Effector CD8-positive, alpha-beta T cell (primary cell): Measurements from ENCODE around the gene IFTAP.

Source experiments
- DNase-seq: peaks from one replicate; lab custom pipeline; 2025; lab: John Stamatoyannopoulos, UW

IFTAP gene

DNA sequence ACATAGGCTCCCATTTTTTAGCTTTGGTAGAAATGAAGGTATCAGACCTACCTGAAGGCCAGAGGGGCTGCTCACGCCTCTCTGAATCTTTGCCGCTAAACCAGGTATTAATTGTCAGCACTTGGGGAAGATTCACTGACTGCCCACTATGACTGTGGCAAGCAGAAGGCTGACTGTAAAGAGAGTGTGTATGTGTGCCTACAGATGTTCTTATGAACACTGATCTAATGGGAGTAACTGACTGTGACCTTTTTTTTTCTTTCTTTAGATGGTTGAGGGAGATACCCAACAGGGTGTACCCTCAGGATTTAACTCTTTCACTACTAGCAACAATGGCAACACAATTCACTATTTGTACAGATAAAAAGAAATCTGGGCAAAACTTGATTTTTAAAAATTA, 3.7 kb downstream of the IFTAP start, which contains the start of gene RAG2:
Gene RAG2 (minus strand): TSS at position 186 of the 400 bp plus-strand sequence. CDS start 4,068 bp downstream, outside the sequence.
- DNase-seq = no peak

DNA sequence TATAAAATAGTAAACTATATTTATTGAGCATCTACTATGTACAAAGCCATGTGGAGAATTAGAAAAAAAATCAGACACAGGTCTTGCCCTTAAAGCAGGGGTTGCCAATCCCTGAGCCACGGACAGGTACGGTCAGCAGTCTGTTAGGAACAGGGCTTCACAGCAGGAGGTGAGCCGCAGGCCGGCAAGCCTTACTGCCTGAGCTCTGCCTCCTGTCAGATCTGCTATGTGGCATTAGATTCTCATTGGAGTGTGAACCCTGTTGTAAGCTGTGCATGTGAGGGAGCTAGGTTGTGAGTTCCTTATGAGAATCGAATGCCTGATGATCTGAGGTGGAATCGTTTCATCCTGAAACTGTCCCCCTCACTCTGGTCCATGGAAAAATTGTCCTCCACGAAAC, 5.9 kb downstream of the IFTAP start:
- DNase-seq = no peak

DNA sequence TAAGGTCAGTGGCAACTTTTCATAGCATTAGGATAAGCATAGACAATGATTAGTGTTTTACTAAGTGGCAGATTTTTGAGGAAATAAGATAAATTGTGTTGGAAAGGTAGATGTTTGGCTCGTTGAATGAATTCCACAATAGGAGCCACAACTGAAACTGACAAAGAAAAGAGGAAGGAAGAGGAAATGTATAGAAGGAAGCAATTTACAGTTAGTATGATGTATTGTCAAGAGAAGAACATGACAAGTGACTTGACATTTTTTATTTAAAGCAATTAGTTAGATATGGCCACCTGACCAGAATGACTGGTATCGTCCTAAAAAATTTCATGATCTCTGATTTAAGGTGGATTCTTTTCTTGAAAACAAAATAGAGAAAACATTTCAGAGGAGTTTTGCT, 6.9 kb downstream of the IFTAP start:
- DNase-seq = no peak

DNA sequence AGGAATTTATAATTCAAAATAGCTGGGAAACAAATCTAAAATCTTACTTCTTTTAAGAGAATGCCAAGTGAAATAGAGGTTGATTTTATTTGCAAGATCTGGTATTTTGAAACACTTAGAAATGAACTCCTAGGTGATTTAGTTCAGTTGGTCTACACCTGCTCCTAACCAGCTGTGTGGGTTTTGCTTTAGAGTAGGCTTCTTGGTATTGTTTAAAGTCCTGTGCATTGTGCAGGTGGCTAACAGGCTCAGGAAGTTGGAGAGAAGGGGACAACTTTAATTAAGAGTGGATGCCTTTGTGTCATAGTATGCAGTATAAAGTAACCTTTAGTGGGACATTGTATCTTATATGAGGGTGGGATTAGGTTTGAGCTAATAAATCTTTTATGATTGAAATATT, 7.8 kb downstream of the IFTAP start:
- no peak for DNase-seq

DNA sequence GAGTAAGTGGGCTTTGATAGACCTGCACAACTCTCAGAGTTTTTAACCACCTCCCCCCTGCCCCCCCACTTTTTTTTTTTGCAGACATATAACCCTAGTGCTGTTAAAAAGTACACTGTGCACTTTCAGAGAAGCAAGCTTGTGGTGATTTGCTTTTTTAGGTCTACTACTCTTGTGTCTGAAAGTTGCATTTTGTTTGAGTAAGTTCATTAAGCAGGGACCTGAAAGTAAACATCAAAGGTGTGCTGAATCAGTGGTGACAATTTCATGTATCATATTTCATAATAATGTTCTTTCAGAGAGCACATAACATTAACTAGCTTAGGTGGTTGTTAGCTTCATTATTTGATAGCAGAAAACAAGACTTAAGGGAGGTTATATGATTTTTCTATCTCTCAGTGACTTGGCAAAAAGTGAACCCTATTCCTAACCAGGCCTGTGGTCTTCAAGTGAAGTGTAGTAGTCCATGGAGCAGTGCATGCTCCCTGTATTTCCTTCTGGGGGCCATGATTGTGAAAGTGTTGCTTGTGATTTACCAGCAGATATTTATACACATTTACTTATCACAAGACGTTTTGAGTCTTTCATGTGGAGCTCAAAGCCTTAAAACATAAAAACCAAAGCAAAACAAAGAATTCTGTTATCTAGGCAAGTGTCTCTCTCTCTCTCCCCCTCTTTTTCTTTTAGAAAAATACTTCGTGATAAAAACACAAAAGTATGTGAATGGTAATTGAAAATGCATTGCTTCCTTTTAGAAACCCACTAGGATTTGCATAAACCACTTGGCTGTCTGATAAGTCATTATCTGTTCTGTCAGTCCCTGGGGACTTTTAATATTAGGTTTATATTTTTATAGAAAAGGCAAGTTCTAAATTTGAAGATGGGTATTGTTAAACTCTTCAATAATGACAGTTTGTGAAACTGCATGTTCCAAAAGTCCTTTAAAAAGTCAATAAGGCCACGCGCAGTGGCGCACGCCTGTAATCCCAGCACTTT, 11.2 kb downstream of the IFTAP start:
- DNase-seq = no peak

DNA sequence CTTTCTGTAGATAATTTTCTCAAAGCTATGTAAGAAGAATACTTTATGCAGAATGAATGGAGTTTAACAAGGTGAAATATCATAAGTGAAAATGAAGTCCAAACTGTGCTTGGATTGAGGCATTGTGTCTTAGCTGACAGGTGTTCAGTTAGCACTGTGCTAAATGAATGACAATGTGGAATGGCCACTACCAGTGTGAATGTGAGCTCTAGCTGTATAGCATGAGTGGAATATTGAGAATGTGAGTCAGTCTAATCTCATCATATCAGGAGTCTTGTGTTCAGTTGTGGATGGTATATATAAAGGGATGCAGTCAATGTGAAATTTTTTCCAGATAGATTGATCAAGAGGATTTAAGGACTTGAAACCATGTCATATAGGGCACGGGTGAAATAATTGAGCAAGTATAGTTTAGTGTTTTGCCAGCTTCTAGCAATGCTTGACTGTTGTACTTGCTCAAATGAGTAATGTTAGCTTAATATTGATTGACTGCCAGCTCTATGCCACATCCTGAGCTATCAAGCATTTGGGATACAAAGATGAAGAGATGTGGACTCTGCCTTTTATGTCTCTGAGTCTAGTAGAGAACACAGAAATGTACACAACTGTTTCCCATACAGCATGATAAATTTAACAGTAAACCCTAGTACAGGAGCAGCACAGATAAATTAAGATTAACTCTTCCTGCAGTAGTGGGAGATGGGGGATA, 14.3 kb downstream of the IFTAP start:
- DNase-seq = no peak

DNA sequence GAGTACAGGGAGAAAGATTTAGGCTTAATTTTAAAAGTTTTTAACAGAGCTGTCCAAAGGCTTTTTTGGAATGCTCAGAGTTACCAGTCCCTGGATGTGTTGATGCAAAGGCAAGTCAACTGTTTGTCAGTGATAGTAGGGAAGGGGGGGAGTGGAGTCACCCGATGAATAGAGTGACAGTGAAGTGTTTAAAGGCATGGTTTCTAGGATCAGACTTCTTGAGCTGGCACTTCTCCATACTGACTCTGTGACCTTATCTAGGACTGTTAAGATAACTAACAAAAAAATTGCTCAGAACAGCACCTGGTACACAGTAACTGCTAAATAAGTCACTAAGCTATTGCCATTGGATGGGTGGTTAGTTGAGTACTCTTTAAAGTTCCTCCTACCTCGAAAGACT, 15.1 kb downstream of the IFTAP start:
- DNase-seq = no peak

DNA sequence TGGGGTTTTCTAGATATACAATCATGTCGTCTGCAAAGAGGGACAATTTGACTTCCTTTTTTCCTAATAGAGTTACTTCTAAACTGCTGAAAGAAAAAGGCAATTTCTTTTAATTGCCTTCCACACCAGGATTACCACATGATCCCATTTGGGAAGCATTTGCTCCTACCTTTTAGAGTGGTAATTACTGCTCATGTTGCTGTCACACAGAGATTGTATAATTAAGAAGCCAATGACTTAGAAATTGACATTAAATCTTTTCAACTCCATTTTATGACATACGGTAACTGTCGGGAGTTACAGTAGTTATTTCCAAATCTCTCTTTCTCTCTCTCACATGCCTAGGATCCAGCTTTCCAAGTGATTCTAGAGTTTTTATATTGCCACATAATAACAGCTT, 21.5 kb downstream of the IFTAP start:
- DNase-seq = no peak

DNA sequence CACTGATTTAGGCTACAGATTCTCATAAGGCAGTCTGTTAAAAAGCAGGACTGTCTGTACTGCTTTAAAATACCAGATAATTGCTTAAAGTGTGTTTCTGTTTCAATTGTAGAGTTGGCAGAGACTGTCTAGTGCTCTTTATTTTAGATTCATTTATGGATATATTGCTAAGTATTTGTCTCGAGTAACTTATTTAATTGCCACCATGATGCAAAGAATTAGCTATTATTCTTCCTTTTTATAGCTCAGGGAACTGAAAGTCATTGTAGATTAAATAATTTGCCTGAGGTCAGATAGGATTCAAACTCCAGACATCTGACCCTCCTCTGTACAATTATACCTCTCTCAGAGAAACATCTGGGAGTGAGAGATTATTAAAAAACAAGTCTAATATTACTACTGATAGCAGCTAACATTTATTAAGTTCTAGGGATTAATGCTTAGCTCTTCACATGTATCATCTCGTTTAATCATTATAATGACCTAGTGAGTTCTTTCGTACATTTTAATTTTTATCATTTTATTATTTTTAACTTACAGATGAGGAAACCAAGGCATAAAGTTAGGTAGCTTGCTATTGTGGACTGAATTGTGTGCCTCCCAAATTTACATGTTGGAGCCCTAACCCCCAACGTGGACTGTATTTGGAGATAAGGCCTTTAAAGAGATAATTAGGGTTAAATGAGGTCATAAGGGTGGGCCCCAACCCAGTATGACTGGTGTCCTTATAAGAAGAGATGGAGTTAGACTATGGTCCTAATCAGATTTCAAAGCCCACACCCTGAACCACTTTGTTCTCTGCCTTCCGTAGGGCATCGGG, 23.5 kb downstream of the IFTAP start:
- no peak for DNase-seq

DNA sequence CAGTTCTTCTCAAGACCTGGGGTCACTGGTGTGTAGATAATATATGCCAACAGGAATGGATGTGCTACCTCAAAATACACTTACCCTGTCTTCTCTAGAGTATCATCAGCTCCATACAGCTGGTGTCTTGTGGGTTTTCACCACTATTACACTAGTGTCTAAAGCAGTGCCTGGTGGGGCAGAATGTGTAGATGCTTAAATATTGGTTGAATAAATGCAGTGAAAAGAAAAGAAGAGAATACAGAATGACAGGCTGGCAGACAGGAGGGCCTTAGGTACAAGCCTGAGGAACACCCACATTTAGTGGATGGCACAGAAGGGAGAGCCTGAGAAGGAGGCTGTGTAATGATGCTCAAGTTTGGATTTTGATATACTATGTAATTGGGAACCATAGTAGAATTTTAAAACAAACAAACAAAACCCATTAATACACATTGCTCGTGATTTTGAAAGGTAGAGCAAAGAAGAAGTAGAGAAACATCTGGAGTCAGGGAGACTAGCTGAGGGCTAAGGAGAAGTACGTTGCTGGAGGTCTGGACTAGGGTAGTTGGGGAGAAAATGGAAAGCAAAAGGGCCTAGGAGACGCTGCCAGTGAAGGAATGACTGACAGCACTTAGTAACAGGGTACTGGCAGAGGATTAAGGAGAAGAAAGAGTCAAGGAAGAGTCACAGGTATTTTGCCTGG, 24.2 kb downstream of the IFTAP start:
- DNase-seq = no peak

DNA sequence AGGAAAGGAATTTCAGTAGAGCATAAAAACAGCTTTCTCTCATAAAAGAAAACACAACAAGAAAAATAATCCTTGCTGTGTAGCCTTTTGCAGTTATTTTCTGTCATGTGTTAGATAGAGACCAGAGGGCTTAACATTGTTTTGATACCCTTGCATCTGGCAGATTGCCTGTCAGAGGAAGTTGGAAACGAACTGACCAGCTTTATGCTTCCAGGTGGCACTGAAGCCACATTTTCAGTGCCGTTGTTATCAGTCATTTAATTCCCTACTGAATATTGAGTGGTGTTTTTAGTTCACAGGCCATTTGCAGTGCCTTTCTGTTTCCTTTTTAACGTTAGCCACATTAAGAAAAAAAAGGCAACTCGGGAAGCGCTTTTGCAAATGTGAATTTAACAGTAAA, 25.2 kb downstream of the IFTAP start:
- DNase-seq = no peak

DNA sequence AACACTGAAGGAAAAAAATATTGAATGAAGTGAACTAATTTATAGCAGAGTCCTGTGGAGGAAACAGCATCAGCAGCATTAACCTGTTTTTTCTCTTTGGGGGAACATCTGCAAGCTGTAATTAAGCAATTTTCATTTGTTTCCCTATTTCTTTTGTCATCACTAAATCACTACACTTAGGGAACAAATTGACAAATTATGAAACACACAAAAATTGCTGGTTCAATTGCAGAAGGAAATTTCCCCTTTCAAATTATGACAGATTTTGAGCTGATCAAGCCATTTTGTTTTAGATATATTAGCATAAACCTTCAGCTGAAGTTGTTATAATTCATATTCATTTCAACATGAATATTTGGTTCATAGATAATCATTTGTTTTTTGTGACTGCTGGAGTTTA, 25.9 kb downstream of the IFTAP start:
- no peak for DNase-seq

DNA sequence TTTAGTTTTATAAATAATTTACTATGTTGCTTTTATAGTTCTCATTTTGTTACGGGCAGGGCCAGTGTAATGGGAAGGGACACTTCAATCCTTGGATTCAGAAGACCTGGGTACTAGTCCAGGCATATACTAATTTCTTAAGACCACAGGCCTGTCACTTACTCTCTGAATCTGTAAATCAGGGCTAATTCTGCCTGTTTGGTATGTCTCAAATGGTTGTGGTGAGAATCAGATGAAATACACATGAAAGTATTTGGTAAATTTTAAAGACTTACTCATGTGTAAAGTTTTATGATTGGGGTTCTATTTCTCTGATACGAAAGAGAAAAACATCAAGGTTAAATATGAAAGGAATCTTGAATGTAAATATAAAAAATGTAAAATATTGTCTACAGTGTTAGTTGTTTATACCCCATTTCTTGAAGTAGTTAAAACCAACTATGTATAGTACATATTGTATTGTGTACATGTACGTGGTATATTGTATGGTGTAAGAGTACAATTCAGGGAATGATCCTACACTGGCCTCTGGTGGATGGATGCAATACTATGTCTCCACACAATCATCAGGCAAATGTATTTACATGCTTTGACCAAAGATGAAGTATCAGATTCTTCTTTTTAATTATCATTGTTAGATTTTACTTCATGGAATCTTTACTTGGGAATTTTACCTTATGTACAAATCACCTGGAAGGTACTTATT, 28.3 kb downstream of the IFTAP start:
- no peak for DNase-seq

DNA sequence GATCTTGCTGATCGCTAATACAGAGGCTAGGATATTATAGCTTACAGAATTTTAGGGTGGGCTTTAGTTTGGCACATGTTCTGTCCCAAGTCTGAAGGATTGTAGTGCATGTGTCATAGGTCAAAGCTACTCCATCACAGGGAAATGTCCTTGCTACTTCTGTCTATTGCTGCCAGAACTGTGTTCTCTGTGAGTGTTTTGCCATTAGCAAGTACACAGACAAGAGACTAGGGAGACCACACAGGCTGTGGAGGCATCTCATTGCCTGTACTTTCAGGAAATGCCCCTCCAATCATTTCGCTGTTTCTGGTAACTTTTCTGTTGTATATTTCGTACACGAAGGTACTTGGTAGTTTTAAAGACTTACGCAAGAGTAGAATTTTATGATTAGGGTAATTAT, 29.2 kb downstream of the IFTAP start:
- no peak for DNase-seq

DNA sequence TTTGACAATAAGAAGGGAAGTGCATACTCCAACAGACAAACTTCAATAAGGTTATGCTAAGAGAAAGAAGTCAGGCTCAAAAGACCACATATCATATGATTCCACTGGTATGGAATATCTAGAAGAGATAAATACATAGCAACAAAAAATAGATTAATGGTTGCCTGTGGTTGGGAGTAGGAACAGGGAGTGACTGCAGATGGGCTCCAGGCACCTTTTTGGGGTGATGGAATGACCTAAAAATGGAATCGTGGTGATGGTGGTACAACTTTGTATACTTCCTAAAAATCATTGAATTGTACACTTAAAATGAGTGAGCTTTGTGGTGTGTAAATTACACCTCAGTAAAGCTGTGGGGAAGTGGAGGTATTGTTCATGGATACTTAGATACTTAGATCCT, 32.7 kb downstream of the IFTAP start:
- DNase-seq = no peak

DNA sequence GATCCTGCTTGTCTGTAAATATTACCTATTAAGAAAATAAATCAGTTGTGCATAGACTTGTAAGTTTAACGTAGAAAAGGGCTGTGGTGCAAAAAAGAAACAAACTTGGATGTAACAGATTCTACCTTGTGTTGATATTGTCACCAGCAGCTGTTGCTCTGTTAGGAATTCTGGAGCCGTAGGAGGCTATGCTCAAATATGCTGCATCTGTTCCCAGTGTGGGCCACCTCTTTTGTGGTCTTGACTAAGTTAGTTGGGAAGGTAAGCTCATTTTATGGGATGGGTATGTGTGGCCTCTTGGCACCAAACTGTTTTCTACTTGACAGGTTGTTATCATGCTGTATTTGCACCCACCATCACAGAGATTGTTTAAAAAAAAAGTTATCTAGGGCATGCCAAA, 33.2 kb downstream of the IFTAP start:
- no peak for DNase-seq

DNA sequence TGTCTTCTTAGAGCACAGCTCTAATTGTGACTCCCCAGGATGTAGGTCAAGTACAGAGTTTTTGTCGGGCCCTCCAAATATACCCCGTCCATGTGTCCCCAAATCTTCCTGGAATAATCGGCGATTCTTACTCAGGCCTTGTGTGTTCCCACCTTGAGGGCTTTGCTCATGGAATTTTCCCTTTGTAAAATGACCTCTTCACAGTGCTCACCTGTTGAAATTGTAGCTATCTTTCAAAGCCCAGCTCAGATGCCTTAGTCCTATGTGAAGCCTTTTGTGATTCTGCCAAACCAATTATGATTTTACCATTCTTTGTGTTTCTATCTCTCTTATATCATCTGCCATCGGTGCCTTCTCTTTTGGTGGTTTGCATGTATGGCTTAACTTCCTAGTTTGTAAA, 33.8 kb downstream of the IFTAP start:
- no peak for DNase-seq

DNA sequence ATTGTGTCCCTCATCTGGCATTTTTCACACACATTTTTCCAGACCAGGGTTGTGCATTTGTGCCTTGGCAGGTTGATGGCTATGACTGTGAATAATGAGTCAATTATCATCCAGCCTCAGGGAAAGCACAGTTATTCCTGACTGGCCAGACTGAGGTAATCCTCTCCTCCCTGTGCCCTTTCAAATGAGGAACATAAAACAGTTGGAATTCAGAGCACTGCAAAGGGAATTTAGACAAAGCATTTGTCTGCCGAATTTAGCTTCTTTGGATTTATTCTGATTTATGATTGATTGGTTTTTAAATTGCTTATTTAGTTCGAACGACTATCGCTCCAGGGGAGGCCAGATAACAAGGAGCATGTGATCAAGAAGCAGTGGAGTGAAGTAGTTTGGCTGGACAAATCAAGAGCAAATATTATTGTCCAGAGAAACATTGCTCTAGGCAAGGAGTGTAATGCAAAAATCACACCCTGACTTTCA, 34.5 kb downstream of the IFTAP start:
- DNase-seq = no peak

DNA sequence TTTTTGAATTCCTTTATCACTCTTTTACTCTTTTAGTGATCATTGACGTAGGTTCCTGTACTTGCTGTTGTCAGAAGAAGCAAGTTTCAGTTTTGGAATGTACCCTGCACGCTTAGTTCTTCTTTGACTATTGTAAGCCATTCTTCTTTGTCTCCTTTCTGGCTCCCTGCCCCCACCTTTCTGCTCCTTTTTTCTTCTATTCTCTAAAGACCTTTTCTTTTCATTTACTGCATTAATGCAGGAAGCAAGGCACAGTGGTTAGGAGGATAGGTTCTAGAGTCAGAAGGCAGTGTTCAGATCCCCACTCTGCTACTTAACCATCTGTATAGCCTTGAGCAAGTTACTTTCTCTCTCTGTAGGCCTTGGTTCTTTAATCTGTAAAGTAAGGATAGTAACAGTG, 37.5 kb downstream of the IFTAP start:
- no peak for DNase-seq

DNA sequence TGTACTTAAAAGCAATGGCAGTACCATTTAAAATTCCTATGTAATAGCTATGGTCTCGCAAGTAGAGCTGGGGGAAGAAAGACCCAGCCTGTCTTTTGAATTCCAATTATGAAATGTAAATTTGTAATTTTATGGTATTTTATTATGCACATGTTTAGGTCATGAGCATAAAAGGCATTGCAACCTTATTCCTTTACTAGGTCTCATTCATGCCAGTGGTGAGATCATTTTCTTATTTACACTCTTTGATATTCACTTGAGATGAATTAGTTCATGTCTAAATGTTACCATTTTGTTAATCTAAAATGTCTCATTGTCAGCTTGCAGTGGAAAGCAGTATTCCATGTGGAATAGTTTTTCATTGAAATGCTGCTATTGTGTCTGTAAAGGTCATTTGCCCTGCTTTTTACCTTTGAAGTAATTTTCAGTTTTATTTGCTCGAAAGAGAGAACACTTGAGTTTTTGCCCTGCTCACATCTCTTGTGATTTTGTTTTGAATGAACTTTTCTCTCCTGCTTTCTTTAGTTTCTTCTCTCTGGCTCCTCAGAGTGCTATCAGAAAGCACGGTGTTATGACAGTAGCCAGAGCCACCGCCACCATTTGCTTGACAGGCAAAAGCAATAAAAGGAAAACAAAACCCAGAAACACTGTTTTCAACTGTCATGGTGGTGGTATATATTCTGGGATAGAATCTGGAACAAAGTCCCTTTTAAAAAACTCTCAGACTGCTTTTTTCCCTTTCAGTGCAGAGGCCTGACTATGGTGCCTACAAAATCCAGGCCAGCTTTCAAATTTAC, 41.0 kb downstream of the IFTAP start:
- DNase-seq = no peak
